Breast epithelium (tissue), 4 donors: ENCODE measurements around the gene CCDC180. TPM values are rescaled to one million over a fixed set of nuclear protein-coding genes. Genes with fewer than 3 reads are reported as not detected.
A peak's percentile ranks its signal among the peaks of the same experiment; 100 is the strongest.

Source experiments
- DNase-seq, 2 donors: peaks; one replicate each; pipeline ENCODE4 v3.0.0-alpha.2; 2019; ENCODE audit warnings: low spot score in 2 of 2
- H3K27ac ChIP-seq, 2 donors: fragments of 200-600 bp; sonication (generic) in 1 of 2; one replicate each; pipeline ENCODE4 v1.5.1; 2016 to 2019; ENCODE audit warnings: mild to moderate bottlenecking in 1 of 2
- H3K27me3 ChIP-seq, 2 donors: fragments of 200-600 bp; sonication (generic) in 1 of 2; one replicate each; pipeline versions ENCODE4 v1.5.1 to v1.6.0; 2017 to 2019; ENCODE audit warnings: control low read depth in 1 of 2, mild to moderate bottlenecking in 1 of 2
- H3K36me3 ChIP-seq: fragments of 200-600 bp; one replicate; pipeline ENCODE4 v1.5.1; 2019
- H3K4me1 ChIP-seq, 2 donors: fragments of 200-600 bp; sonication (generic); one replicate each; pipeline ENCODE4 v1.5.1; 2016 to 2019; ENCODE audit warnings: control low read depth in 1 of 2
- H3K4me3 ChIP-seq, 3 donors: fragments of 200-600 bp; sonication (generic); 1 replicate in 2 of 3; 2 replicates in 1 of 3; pipeline ENCODE4 v1.5.1; 2016 to 2019; ENCODE audit warnings: mild to moderate bottlenecking in 3 of 3, moderate library complexity in 2 of 3
- H3K9me3 ChIP-seq, 2 donors: fragments of 200-600 bp; sonication (generic) in 1 of 2; one replicate each; pipeline ENCODE4 v1.5.1; 2016 to 2019; ENCODE audit warnings: control low read depth in 1 of 2
- POLR2A ChIP-seq: fragments of 450-650 bp; IDR thresholded peaks from one replicate; pipeline ENCODE4 v1.6.1; 2016; ENCODE audit warnings: antibody characterized with exemption, mild to moderate bottlenecking, moderate library complexity
- POLR2AphosphoS5 ChIP-seq, 3 donors: sonication (generic); formaldehyde crosslinking; IDR thresholded peaks; one replicate each; pipeline ENCODE4 v1.6.1; 2017; ENCODE audit warnings: antibody characterized with exemption in 3 of 3
- intact Hi-C: fragments of 100-400 bp; cut with DNase I; formaldehyde crosslinking; loops from one replicate; pipeline ENCODE4 v1.15.1; 2023; ENCODE audit warnings: low total_unique reads
- total RNA-seq, 3 donors: library from RNA; depleted of rRNA; stranded (reverse); fragments of >200 nt; gene quantifications; one replicate each; pipeline ENCODE4 v1.1.0, GENCODE V29; 2016
- TF ChIP-seq, protein P1 (sequence below), 3 donors: fragments of 450-650 bp; IDR thresholded peaks; one replicate each; pipeline ENCODE4 v1.5.1; 2016 to 2017; ENCODE audit warnings: antibody characterized with exemption in 3 of 3, mild to moderate bottlenecking in 3 of 3, moderate library complexity in 3 of 3

Gene CCDC180
- total RNA-seq, 3 donors from 2014 or later = 5.4 to 10.6 (median 8.2) TPM

DNA sequence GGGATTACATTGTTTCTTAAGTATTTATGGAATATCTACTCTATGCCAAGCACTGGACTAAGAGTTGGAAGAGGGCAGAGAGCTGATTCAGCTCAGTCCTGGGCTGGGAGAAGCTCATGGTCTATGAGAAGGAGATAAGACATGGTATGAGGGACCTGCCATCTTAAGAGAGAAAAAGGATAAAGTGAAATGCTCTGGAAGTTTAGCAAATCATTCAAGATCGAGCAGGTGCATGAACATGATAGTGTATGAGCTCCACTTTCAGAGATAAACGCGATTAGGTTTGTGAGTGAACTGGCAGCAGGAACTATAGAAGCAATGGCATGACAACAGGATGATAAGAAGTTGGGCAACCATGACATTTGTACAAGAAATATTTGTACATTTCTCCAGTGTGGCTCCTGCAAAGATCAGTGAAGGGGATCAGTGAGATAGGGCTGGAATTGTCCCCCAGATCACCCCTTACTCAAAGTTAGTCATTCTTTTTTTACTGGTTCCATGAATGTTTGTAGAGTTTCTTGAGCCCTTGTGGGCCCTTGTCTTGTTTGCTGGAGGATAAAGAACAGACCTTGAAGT is 26.6 kb upstream of the CCDC180 start:
- Histone ChIP-seq H3K4me1 (no peaks in the 10 kb centered on the region), H3K27ac (no peak overlapping the region), H3K4me3 (no peak overlapping the region), H3K9me3 (no peaks in the 10 kb centered on the region), H3K36me3 (peaks cover 11% of the 10 kb centered on the region), H3K27me3 (no peaks in the 10 kb centered on the region)
- no peak for TF ChIP-seq POLR2A
- TF ChIP-seq, protein P1, sequence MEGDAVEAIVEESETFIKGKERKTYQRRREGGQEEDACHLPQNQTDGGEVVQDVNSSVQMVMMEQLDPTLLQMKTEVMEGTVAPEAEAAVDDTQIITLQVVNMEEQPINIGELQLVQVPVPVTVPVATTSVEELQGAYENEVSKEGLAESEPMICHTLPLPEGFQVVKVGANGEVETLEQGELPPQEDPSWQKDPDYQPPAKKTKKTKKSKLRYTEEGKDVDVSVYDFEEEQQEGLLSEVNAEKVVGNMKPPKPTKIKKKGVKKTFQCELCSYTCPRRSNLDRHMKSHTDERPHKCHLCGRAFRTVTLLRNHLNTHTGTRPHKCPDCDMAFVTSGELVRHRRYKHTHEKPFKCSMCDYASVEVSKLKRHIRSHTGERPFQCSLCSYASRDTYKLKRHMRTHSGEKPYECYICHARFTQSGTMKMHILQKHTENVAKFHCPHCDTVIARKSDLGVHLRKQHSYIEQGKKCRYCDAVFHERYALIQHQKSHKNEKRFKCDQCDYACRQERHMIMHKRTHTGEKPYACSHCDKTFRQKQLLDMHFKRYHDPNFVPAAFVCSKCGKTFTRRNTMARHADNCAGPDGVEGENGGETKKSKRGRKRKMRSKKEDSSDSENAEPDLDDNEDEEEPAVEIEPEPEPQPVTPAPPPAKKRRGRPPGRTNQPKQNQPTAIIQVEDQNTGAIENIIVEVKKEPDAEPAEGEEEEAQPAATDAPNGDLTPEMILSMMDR (IDR thresholded peaks at IDR 0.05) = no peak
- no peak for TF ChIP-seq POLR2AphosphoS5 (IDR thresholded peaks at IDR 0.05)
- no peak for DNase-seq
- intact Hi-C loops = no loop called here

GRCh38 chr9:97283768-97284167 is 23.7 kb upstream of the CCDC180 start:
- H3K36me3 ChIP-seq = peaks cover 11% of the 10 kb centered on the region

GRCh38 chr9:97284798-97285197 is 22.7 kb upstream of the CCDC180 start:
- Histone ChIP-seq H3K9me3 (no peaks in the 10 kb centered on the region), H3K27ac (no peak overlapping the region), H3K27me3 (no peaks in the 10 kb centered on the region), H3K4me3 (no peak overlapping the region), H3K4me1 (no peaks in the 10 kb centered on the region), H3K36me3 (peaks cover 4% of the 10 kb centered on the region)
- TF ChIP-seq, protein P1 (IDR thresholded peaks at IDR 0.05) = no peak
- TF ChIP-seq POLR2AphosphoS5 (IDR thresholded peaks at IDR 0.05) (no peak), POLR2A (no peak)
- intact Hi-C loops = no loop called here
- no peak for DNase-seq

More at GRCh38 chr9:97283768-97284167, 23.7 kb upstream of the CCDC180 start:
- Histone ChIP-seq H3K9me3 (no peaks in the 10 kb centered on the region), H3K4me1 (no peaks in the 10 kb centered on the region), H3K27me3 (no peaks in the 10 kb centered on the region), H3K4me3 (no peak overlapping the region), H3K27ac (no peak overlapping the region)
- no peak for DNase-seq
- intact Hi-C loops = no loop called here
- TF ChIP-seq, protein P1 (IDR thresholded peaks at IDR 0.05) = no peak
- TF ChIP-seq POLR2AphosphoS5 (IDR thresholded peaks at IDR 0.05) (no peak), POLR2A (no peak)

- H3K9me3 ChIP-seq = peaks cover 0 to 4% of the 10 kb centered on the region in 2 donors
Observed at GRCh38 chr9:97292200-97292599, 15.3 kb upstream of the CCDC180 start.

DNA sequence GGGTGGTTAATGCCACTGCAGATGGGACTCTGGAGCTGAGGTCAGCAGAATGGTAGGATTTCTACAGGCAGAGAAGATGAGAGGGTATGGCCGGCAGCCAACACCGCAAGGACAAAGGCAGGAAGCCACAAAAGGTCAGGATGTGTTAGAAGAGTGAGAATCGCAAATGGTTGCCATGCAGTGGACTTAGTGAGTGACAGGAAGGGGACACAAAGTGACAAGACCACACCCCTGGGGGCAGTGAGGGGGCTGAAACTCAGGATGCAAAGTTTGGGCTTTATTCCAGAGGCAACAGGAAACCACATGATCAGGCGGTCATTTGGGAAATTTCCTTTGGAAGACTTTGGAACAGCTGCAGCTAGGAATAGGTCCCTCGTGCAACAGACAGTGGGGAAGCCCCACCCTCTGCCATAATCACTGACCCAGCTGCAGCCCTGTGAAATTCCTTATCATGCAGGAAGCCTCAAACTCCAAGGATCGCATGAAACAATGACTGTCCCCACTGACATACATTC is 14.2 kb upstream of the CCDC180 start:
- TF ChIP-seq POLR2AphosphoS5 (IDR thresholded peaks at IDR 0.05) (peak in 1 of 3 donors; percentile 31), POLR2A (no peak)
- TF ChIP-seq, protein P1 (IDR thresholded peaks at IDR 0.05) = no peak
- no peak overlapping the region for H3K4me3 ChIP-seq
- peaks cover 0 to 10% of the 10 kb centered on the region in 2 donors for H3K9me3 ChIP-seq
- H3K27ac ChIP-seq = peak overlapping the region in 1 of 2 donors; percentile 10
- H3K27me3 ChIP-seq = no peaks in the 10 kb centered on the region
- no peak for DNase-seq
- no peaks in the 10 kb centered on the region for H3K36me3 ChIP-seq
- intact Hi-C loops = no loop called here
- H3K4me1 ChIP-seq = no peaks in the 10 kb centered on the region

More at GRCh38 chr9:97292200-97292599, 15.3 kb upstream of the CCDC180 start:
- H3K4me1 ChIP-seq = no peaks in the 10 kb centered on the region
- H3K27ac ChIP-seq = no peak overlapping the region
- H3K36me3 ChIP-seq = no peaks in the 10 kb centered on the region
- DNase-seq = no peak
- no peaks in the 10 kb centered on the region for H3K27me3 ChIP-seq
- TF ChIP-seq POLR2AphosphoS5 (IDR thresholded peaks at IDR 0.05) (no peak), POLR2A (no peak)
- TF ChIP-seq, protein P1 (IDR thresholded peaks at IDR 0.05) = no peak
- no peak overlapping the region for H3K4me3 ChIP-seq
- intact Hi-C loops = no loop called here
